ENCODE results near the gene MRPS5.

The MRPS5 gene

DNA sequence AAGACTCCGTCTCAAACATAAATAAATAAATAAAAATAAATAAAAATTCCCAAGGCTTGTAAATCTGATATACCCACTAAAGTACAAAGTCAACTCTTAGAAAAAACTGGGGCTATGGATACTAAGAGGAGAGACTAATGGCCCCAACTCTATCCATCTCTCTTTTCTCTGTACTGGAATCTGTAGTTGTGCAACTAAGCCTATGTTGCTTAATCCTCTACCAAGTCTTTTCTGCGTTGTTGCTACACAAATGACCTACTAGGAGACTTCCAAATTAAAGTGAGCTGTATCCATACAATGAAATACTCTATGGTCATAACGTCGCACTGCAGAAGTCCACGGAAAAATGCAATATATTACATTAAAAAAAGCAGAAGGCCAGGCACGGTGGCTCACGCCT, 8.1 kb downstream of the MRPS5 start:
- TF ChIP-seq GATA2 (IDR thresholded peaks at IDR 0.05; ENCODE audit: low read depth, low read length) (no peak), GATA3 (IDR thresholded peaks at IDR 0.05; ENCODE audit: low read depth, low read length) (no peak)

DNA sequence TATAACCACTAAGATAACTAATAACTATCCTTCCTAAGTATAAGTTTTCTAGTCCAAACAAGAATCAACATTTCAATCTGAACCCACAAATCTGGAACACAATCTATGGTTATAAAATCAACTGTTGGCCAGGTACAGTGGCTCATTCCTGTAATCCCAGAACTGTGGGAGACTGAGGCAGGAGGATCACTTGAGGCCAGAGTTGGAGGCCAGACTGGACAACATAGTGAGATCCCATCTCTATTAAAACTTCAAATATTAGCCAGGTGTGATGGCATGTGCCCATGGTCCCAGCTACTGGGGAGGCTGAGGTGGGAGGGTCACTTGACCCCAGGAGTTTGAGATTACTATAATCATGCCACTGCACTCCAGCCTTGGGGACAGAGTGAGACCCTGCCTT, 11.2 kb downstream of the MRPS5 start:
- TF ChIP-seq GATA2 (IDR thresholded peaks at IDR 0.05; ENCODE audit: low read depth, low read length), result no peak
- no peak for TF ChIP-seq GATA3 (IDR thresholded peaks at IDR 0.05; ENCODE audit: low read depth, low read length)

- TF ChIP-seq GATA2 (IDR thresholded peaks at IDR 0.05; ENCODE audit: low read depth, low read length) (no peak), GATA3 (IDR thresholded peaks at IDR 0.05; ENCODE audit: low read depth, low read length) (no peak)
These were observed 12.3 kb downstream of the MRPS5 start for GRCh38 chr2:95109260-95109659.

DNA sequence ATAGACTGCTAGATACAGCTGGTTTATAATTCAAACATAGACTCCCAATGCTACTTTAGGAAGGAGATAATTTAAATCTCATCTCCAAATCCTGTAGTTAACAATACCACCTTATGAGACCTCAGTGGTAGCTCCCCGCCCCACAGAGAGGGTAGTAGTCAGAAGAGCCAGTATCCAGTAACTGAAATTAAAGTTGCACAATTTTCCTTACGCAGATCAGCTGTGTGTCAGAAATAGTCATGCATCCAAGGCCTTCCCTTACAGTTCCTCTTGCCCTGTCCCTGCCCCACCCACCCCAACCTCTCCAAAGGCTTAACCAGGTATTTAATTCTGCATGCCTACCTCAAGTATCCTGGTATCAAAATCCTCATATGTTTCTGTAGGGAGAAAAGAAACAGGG, 15.5 kb downstream of the MRPS5 start:
- TF ChIP-seq GATA2 (IDR thresholded peaks at IDR 0.05; ENCODE audit: low read depth, low read length) (no peak), GATA3 (IDR thresholded peaks at IDR 0.05; ENCODE audit: low read depth, low read length) (no peak)

GRCh38 chr2:95104606-95105005, 17.0 kb downstream of the MRPS5 start:
- TF ChIP-seq GATA2 (IDR thresholded peaks at IDR 0.05; ENCODE audit: low read depth, low read length), result no peak
- TF ChIP-seq GATA3 (IDR thresholded peaks at IDR 0.05; ENCODE audit: low read depth, low read length), result no peak

DNA sequence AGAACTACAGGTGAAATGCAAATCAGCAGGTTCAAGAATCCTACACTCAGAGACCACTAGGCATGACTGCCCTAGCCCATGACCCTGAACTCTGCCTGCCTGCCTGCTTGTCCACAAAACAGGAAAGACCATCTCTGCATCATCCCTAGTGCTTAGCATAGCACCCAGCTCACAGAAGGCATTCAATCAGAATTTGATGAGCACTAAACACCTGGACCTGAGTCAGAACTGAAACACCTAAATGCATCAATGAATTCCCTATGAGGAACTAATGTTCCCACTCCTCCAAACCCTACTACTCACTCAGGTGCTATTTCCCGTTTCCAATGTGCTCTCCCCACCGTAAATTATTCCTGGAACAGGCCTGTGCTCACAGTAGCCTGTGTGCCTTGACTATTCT, 21.7 kb downstream of the MRPS5 start:
- TF ChIP-seq GATA3 (IDR thresholded peaks at IDR 0.05; ENCODE audit: low read depth, low read length) (no peak), GATA2 (IDR thresholded peaks at IDR 0.05; ENCODE audit: low read depth, low read length) (no peak)

- no peak for TF ChIP-seq GATA3 (IDR thresholded peaks at IDR 0.05; ENCODE audit: low read depth, low read length)
- no peak for TF ChIP-seq GATA2 (IDR thresholded peaks at IDR 0.05; ENCODE audit: low read depth, low read length)
These were observed 29.6 kb downstream of the MRPS5 start for GRCh38 chr2:95091885-95092555.

GRCh38 chr2:95087379-95087778, 34.2 kb downstream of the MRPS5 start:
- no peak for TF ChIP-seq GATA2 (IDR thresholded peaks at IDR 0.05; ENCODE audit: low read depth, low read length)
- no peak for TF ChIP-seq GATA3 (IDR thresholded peaks at IDR 0.05; ENCODE audit: low read depth, low read length)

- TF ChIP-seq GATA2 (IDR thresholded peaks at IDR 0.05; ENCODE audit: low read depth, low read length) (no peak), GATA3 (IDR thresholded peaks at IDR 0.05; ENCODE audit: low read depth, low read length) (no peak)
These were observed 35.6 kb downstream of the MRPS5 start for GRCh38 chr2:95086017-95086416.

DNA sequence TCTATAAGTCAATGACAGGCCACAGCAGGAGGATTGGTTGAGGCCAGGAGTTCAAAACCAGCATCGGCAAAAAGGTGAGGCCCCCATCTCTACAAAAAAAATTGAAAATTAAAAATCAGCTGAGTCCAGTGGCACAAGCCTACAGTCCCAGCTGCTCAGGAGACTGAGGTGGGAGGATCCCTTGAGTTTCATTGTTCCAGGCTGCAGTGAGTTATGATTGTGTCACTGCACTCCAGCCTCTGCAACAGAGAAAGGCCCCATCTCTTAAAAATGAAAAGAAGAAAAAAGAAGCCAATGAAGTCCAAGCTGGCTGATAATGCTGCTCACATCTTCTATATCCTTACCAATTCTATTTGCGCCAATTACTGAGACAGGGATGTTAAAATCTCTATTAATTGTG, 39.1 kb downstream of the MRPS5 start:
- no peak for TF ChIP-seq GATA3 (IDR thresholded peaks at IDR 0.05; ENCODE audit: low read depth, low read length)
- no peak for TF ChIP-seq GATA2 (IDR thresholded peaks at IDR 0.05; ENCODE audit: low read depth, low read length)

DNA sequence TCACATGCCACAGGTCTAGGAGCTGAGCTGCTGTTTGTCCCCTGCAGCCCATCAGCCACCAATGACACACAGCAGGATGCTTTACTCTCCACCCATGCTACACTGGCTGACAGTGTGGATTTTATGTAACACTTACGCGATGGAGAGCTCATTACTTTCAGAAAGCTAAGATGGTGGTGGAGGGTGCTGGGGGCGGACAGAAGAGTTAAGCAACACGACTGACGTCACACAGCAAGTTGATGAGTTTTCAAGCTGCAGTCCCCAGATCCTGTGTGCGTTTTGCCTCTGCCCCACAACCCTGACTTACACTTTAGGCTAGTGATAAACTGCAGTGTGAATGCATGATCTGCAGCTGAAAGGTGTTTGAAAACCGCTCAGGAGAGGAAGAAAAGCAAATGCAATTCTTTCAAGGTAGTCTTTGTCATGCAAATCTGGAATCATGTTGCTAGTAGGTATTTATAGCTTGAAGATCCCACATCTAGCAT, 42.4 kb downstream of the MRPS5 start:
- TF ChIP-seq GATA3 (IDR thresholded peaks at IDR 0.05; ENCODE audit: low read depth, low read length) (no peak), GATA2 (IDR thresholded peaks at IDR 0.05; ENCODE audit: low read depth, low read length) (no peak)

DNA sequence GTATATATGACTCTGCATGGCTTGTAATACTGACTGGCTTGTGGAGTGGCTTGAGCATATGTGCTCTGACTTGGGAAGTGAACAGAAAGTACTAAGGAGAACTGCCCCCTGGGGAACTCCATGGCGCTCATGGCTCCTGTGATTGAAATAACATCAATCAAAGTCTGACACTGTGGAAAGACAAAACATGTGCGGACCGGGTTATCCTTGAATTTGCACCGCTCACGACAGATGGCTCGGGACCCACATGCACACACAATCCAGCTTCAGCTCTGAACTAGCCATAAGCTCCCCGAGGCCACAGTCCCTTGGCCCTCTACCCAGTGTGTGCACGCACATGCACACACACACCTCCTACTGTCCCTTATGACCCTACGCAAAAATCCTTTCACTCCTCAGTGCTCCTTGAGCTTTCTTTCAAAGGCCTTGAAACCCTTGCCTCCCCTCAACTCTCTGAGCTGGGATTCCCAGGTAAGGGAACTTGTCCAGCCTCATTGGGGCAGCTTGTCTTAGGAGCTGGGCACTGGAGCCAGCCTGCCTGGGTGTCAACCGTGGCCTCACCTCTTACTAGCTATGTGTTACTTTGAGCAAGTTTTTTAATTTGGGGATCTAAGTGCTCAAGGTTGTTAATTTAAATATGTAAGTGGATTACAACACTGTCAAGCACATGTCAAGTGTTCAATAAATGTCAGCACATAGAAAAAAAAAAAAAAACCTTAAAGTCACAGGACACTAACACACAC, 43.6 kb downstream of the MRPS5 start:
- no peak for TF ChIP-seq GATA2 (IDR thresholded peaks at IDR 0.05; ENCODE audit: low read depth, low read length)
- TF ChIP-seq GATA3 (IDR thresholded peaks at IDR 0.05; ENCODE audit: low read depth, low read length), result no peak

GRCh38 chr2:95077530-95077825, 44.1 kb downstream of the MRPS5 start:
- no peak for TF ChIP-seq GATA3 (IDR thresholded peaks at IDR 0.05; ENCODE audit: low read depth, low read length)
- TF ChIP-seq GATA2 (IDR thresholded peaks at IDR 0.05; ENCODE audit: low read depth, low read length), result no peak

DNA sequence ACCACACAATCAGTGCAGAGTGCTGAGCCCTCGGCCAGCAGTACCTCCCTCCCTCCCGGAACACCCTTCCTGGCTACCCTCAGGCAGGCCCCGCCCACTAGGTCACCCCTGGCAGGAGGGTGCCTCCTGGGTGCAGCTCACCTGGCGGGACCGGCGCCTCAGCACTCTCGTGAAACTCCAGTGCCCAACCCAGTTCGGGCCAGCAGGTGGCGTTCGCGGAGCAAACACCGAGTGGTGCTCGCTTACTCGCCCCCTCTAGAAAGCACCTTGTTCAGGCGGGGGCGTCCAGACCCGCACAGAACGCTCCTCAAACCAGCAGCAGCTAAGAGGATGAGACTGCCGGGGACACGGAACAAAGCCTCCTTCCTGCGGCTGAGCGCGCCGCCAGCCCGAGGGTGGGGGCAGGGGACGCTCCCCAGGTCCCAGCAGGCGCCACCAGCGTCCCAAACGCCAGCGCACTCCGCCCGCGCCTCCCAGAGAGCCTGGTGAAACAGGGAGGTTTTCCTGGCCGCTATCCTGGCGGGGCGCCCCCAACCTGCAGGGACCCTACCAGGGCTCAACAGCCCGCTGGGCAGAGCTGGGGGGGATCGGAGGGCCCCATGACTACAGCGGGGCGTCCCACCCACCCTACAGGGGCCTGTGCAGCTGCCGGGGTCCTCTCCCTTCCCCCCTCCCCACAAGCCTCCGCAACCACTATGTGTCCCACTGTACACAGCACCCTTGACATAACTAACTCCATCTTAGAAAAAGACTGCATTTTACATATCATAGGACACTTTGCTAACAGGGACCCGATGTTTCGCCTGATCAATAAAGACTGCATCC, 44.7 kb downstream of the MRPS5 start:
- TF ChIP-seq GATA3 (IDR thresholded peaks at IDR 0.05; ENCODE audit: low read depth, low read length), result no peak

Data from SH-SY5Y (cell line).